HepG2 (cell line): ENCODE results near the gene SNUPN. TPM values are rescaled to one million over a fixed set of nuclear protein-coding genes. Genes with fewer than 3 reads are reported as not detected.

Experiments used
- BORCS8-MEF2B ChIP-seq: sonication (generic); formaldehyde crosslinking; IDR thresholded peaks from 2 replicates; pipeline ENCODE4 v1.8.0; 2022; ENCODE audit warnings: mild to moderate bottlenecking, missing genetic modification reagents
- CBFB ChIP-seq: sonication (generic); formaldehyde crosslinking; IDR thresholded peaks from 2 replicates; pipeline ENCODE4 v1.4.0; 2020; ENCODE audit warnings: missing genetic modification reagents
- CHD2 ChIP-seq: IDR thresholded peaks from 2 replicates; pipeline ENCODE4 v1.6.1; 2011; ENCODE audit warnings: low read depth, low read length, improper control_type of control experiment
- FOXO4 ChIP-seq: sonication (generic); formaldehyde crosslinking; conservative IDR thresholded peaks from 2 replicates; pipeline ENCODE4 v1.8.1; 2023; ENCODE audit warnings: missing genetic modification reagents
- FOXP4 ChIP-seq: sonication (generic); formaldehyde crosslinking; IDR thresholded peaks from 2 replicates; pipeline ENCODE4 v1.4.0; 2020; ENCODE audit warnings: missing genetic modification reagents
- HNRNPK ChIP-seq: fragments of 200-400 bp; formaldehyde crosslinking; IDR thresholded peaks from 2 replicates; pipeline ENCODE4 v1.6.1; 2018; ENCODE audit warnings: low read length, low read depth, moderate library complexity, mild to moderate bottlenecking; ENCODE audit not compliant: poor library complexity, severe bottlenecking
- JUNB ChIP-seq: sonication (generic); formaldehyde crosslinking; IDR thresholded peaks from 2 replicates; pipeline ENCODE4 v1.8.0; 2022; ENCODE audit warnings: missing genetic modification reagents, mild to moderate bottlenecking, borderline replicate concordance
- KAT7 ChIP-seq: IDR thresholded peaks from 2 replicates; pipeline ENCODE4 v1.6.1; 2018; ENCODE audit warnings: borderline replicate concordance, missing compliant biosample characterization
- KDM1A ChIP-seq: IDR thresholded peaks from 2 replicates; pipeline ENCODE4 v1.6.1; 2016; ENCODE audit warnings: missing compliant biosample characterization
- KLF9 ChIP-seq: IDR thresholded peaks from 2 replicates; pipeline ENCODE4 v1.6.1; 2016; ENCODE audit warnings: low read depth
- KMT2A ChIP-seq: sonication (generic); formaldehyde crosslinking; IDR thresholded peaks from 2 replicates; pipeline ENCODE4 v1.4.0; 2020; ENCODE audit warnings: missing genetic modification reagents
- MIXL1 ChIP-seq: IDR thresholded peaks from 2 replicates; pipeline ENCODE4 v1.6.1; 2016
- NFYC ChIP-seq: IDR thresholded peaks from 2 replicates; pipeline ENCODE4 v1.6.1; 2016; ENCODE audit warnings: missing genetic modification reagents, missing compliant biosample characterization
- RBM22 ChIP-seq: fragments of 200-400 bp; formaldehyde crosslinking; optimal IDR thresholded peaks from 2 replicates; pipeline ENCODE3; 2017; ENCODE audit warnings: mild to moderate bottlenecking, low read length, moderate library complexity
- RFXAP ChIP-seq: sonication (generic); formaldehyde crosslinking; IDR thresholded peaks from 2 replicates; pipeline ENCODE4 v1.4.0; 2020; ENCODE audit warnings: missing genetic modification reagents, borderline replicate concordance
- ZBTB14 ChIP-seq: sonication (generic); formaldehyde crosslinking; IDR thresholded peaks from 2 replicates; pipeline ENCODE4 v1.4.0; 2020; ENCODE audit warnings: missing genetic modification reagents
- ZFP1 ChIP-seq: IDR thresholded peaks from 2 replicates; pipeline ENCODE4 v1.6.1; 2016
- ZFP41 ChIP-seq: sonication (generic); formaldehyde crosslinking; IDR thresholded peaks from 2 replicates; pipeline ENCODE4 v1.4.0; 2020; ENCODE audit warnings: mild to moderate bottlenecking, missing genetic modification reagents, borderline replicate concordance
- ZNF331 ChIP-seq: sonication (generic); formaldehyde crosslinking; IDR thresholded peaks from 2 replicates; pipeline ENCODE4 v1.4.0; 2020; ENCODE audit warnings: missing genetic modification reagents
- ZNF34 ChIP-seq: sonication (generic); formaldehyde crosslinking; IDR thresholded peaks from 2 replicates; pipeline ENCODE4 v1.4.0; 2020; ENCODE audit warnings: mild to moderate bottlenecking, missing genetic modification reagents, borderline replicate concordance
- ZNF746 ChIP-seq: sonication (generic); formaldehyde crosslinking; IDR thresholded peaks from 2 replicates; pipeline ENCODE4 v1.8.0; 2022; ENCODE audit warnings: mild to moderate bottlenecking, missing genetic modification reagents
- ZNF792 ChIP-seq: IDR thresholded peaks from 2 replicates; pipeline ENCODE4 v1.6.1; 2016
- ZNF891 ChIP-seq: sonication (generic); formaldehyde crosslinking; IDR thresholded peaks from 2 replicates; pipeline ENCODE4 v1.5.0; 2020; ENCODE audit warnings: mild to moderate bottlenecking, missing genetic modification reagents
- polyA plus RNA-seq, 8 experiments: library from polyadenylated mRNA; depleted of rRNA in 3 of 8; stranded (reverse) in 7 of 8; unstranded in 1 of 8; fragments of >200 nt; fragmentation: Illumina TruSeq in 4 of 8; extraction: Trizol in 4 of 8; gene quantifications; 2 replicates each; pipeline versions ENCODE4 v1.2.1 to v1.2.3, GENCODE V29; 2011 to 2016; ENCODE audit warnings: low read depth in 4 of 8, missing spikeins in 1 of 8, mixed read lengths in 1 of 8; ENCODE audit not compliant: insufficient read depth in 1 of 8
- total RNA-seq, 5 experiments: library from RNA; depleted of rRNA; stranded (reverse); fragments of >200 nt; fragmentation: Illumina TruSeq; extraction: Trizol; gene quantifications; 2 replicates each; pipeline ENCODE4 v1.2.3, GENCODE V29; 2016; ENCODE audit warnings: low read depth in 1 of 5
- TF ChIP-seq, protein P1 (sequence below): sonication (generic); formaldehyde crosslinking; IDR thresholded peaks from 2 replicates; pipeline ENCODE4 v1.4.0; 2020; ENCODE audit warnings: missing genetic modification reagents
- TF ChIP-seq, protein P2 (sequence below): sonication (generic); formaldehyde crosslinking; IDR thresholded peaks from 2 replicates; pipeline ENCODE4 v1.5.0; 2020; ENCODE audit warnings: mild to moderate bottlenecking, low read depth, missing genetic modification reagents, borderline replicate concordance

Gene SNUPN
- total and polyA plus RNA-seq, 2 of the 13 experiments (the other 11 are each of a cell fraction or from before 2014, with no cell fraction given), result 9.0 to 16.4 TPM

DNA sequence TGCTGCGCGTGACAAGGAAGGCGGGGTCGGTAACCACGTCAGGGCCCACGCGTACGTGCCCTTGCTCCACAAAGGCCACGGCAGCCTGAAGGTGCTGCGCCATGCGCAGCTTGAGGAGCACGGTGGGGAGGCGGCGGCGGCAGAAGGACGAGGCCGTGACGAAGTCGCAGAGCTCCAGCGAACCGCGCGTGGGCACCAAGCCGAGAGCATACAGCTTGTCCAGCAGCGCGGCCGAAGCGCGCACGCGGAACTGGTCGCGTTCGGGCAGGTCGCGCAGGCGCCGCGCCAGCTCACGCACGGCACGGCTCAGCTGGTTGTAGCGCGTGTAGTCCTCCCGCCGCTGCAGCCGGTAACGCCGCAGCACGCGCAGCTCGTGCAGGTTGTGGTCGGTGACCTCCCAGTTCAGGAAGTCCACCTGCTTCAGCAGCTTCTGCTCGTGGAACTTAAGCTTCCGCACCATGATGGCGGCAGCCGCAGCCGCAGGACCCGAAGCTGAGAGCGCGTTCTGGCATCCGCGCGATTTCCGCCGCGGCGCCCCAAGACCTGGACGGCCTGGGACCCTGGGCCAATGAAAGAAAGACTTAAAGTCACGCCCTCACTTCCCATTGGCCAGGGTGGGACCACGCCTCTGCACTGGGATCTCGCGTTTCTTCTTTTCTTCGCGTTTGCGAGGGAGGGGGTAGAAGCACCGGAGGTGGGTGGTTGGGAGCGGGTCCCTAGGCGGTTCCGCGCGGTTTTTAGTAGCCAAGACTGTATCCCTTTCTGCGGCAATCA, 14.4 kb upstream of the SNUPN start, which contains the start of gene IMP3 (continued):
- peak; percentile 44; the same call in 1 of the 2 replicates for TF ChIP-seq FOXP4 (CRISPR knock-in tag)
- TF ChIP-seq ZFP1, result peak; percentile 15; the same call in 1 of the 2 replicates
- TF ChIP-seq CBFB (CRISPR knock-in tag), result peak; percentile 66; the same call in 1 of the 2 replicates
- no peak; the same call in 1 of the 2 replicates for TF ChIP-seq ZNF746 (CRISPR knock-in tag)
- TF ChIP-seq ZNF34 (CRISPR knock-in tag), result 0 out of 2 replicates have a peak, but pooled peaks have one; percentile 69
- TF ChIP-seq ZFP41, result peak; percentile 84; the same call in 1 of the 2 replicates
- TF ChIP-seq MIXL1 (CRISPR knock-in tag), result no peak
- peak; percentile 95 for TF ChIP-seq NFYC (CRISPR knock-in tag)
- TF ChIP-seq RFXAP, result peak; percentile 86
- TF ChIP-seq KMT2A (CRISPR knock-in tag), result peak; percentile 90
- no peak for TF ChIP-seq KDM1A (CRISPR knock-in tag)
- no peak for TF ChIP-seq FOXO4
- TF ChIP-seq ZNF891 (CRISPR knock-in tag), result peak; percentile 97
- TF ChIP-seq HNRNPK, result no peak
- no peak; the same call in none of the 2 replicates for TF ChIP-seq BORCS8-MEF2B
- TF ChIP-seq, protein P1, sequence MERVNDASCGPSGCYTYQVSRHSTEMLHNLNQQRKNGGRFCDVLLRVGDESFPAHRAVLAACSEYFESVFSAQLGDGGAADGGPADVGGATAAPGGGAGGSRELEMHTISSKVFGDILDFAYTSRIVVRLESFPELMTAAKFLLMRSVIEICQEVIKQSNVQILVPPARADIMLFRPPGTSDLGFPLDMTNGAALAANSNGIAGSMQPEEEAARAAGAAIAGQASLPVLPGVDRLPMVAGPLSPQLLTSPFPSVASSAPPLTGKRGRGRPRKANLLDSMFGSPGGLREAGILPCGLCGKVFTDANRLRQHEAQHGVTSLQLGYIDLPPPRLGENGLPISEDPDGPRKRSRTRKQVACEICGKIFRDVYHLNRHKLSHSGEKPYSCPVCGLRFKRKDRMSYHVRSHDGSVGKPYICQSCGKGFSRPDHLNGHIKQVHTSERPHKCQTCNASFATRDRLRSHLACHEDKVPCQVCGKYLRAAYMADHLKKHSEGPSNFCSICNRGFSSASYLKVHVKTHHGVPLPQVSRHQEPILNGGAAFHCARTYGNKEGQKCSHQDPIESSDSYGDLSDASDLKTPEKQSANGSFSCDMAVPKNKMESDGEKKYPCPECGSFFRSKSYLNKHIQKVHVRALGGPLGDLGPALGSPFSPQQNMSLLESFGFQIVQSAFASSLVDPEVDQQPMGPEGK (CRISPR knock-in tag), result peak; percentile 43
- TF ChIP-seq, protein P2, sequence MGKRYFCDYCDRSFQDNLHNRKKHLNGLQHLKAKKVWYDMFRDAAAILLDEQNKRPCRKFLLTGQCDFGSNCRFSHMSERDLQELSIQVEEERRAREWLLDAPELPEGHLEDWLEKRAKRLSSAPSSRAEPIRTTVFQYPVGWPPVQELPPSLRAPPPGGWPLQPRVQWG (CRISPR knock-in tag), result no peak
- no peak for TF ChIP-seq JUNB (CRISPR knock-in tag)
- TF ChIP-seq ZBTB14 (CRISPR knock-in tag), result peak; percentile 73; the same call in 1 of the 2 replicates
- TF ChIP-seq CHD2, result peak; percentile 96
- no peak for TF ChIP-seq KLF9 (CRISPR knock-in tag)
- TF ChIP-seq KAT7 (CRISPR knock-in tag), result peak; percentile 97
- peak; percentile 34; the same call in 1 of the 2 replicates for TF ChIP-seq ZNF792 (CRISPR knock-in tag)
- TF ChIP-seq RBM22, result no peak
- peak; percentile 45; the same call in 1 of the 2 replicates for TF ChIP-seq ZNF331 (CRISPR knock-in tag)
